Activated T-cell treated with anti-CD3 and anti-CD28 coated beads for 24 hours (primary cell): ENCODE data around the gene YPEL2.
"Not testable (repeated sequence)": the region's sequence is repeated elsewhere in the genome, so short reads cannot be mapped to it uniquely, and the experiment has no call there.

Experiments used
- DNase-seq: peaks from one replicate; pipeline ENCODE4 v3.0.0-alpha.2; 2020; ENCODE audit warnings: low read depth

The YPEL2 gene, protein sequence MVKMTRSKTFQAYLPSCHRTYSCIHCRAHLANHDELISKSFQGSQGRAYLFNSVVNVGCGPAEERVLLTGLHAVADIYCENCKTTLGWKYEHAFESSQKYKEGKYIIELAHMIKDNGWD

DNA sequence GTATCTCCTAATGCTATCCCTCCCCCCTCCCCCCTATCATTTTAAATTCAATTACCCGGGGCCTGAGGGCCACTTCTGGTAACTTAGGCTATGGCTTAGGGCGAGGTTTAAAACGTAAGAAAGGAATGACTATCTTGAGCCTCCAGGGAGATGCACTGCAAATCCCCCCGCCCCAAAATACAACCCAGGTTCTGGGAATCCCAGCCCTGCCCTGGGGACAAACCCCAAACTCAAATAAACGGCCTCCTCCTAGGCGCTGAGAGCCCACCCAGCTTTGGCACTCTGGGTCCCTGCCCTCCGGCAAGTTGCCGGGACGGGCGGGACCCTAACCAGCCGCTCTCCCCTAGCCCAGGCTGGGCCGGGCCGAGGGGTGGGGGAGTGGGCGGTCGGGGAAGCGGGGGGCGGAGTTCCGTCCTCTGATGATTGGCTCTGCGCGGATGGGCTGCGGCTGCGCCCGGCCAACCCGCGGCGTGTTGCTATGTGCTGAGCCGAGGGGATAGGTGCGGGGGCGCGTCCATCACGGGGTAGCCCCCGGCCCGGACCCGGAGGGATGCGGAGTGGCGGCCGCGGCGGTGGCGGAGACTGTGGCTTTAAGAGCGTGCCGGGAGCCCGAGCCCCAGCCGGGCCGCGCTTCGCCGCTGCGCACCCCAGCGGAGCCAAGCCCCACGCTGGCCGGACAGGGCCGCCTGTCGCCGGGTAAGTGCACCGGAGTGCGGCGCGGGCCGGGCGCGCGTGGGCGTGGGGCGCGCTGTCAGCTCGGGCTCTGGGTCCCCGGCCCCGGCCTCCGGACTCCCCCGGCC lies at the start of gene YPEL2:
Gene YPEL2, plus strand, starts transcription at position 527 of the 800 bp plus-strand sequence. CDS start 21,755 bp downstream, outside the sequence.
- DNase-seq: peak; percentile 81

GRCh38 chr17:59284317-59284716 lies 47.1 kb upstream of the YPEL2 start:
- no peak for DNase-seq

DNA sequence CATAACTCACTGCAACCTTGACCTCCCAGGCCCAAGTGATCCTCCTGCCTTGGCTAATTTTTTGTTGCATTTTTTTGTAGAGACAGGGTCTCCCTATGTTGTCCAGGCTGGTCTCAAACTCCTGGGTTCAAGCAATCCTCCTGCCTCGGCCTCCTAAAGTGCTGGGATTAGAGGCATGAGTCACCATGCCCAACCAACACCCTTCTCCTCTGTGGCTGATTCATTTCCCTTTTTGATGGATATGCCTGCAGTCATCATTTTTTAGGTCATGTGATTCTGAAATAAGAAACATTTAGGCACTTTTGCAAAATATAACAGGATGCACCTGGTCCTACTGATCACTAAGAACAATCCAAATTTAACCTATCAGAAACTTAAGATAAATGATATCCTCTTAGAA lies 44.0 kb upstream of the YPEL2 start:
- no peak for DNase-seq

DNA sequence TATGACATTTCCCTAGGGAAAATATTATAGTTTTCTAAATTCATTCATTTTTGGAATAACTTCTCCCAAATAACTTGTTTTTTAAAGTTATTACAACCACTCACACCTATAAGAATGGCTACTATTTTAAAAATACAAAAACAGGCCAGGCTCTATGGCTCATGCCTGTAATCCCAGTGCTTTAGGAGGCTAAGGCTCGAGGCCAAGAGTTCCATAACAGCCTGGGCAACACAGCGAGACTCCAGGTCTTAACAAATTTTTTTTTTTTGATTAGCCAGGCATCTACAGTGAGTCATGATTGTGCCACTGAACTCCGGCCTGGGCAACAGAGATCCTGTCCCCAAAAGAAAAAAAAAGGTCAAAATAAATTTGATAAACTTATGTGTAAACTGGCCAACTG lies 43.6 kb upstream of the YPEL2 start:
- no peak for DNase-seq

- DNase-seq: no peak
Measured at GRCh38 chr17:59289981-59290301, 41.5 kb upstream of the YPEL2 start.

DNA sequence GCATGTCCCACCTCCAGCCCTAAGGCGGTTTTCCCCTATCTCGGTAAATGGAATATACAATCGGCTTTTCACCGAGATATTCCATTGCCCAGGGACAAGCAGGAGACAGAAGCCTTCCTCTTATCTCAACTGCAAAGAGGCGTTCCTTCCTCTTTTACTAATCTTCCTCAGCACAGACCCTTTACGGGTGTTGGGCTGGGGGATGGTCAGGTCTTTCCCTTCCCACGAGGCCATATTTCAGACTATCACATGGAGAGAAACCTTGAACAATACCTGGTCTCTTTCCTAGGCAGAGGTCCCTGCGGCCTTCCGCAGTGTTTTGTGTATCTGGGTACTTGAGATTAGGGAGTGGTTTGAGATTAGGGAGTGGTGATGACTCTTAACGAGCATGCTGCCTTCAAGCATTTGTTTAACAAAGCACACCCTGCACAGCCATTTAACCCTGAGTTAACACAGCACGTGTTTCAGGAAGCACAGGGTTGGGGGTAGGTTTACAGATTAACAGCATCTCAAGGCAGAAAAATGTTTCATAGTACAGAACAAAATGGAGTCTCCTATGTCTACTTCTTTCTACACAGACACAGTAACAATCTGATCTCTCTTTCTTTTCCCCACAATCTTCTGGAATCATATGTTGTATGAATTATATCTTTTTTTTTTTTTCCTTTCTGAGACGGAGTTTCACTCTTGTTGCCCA lies 41.0 kb upstream of the YPEL2 start:
- not testable (repeated sequence) for DNase-seq

DNA sequence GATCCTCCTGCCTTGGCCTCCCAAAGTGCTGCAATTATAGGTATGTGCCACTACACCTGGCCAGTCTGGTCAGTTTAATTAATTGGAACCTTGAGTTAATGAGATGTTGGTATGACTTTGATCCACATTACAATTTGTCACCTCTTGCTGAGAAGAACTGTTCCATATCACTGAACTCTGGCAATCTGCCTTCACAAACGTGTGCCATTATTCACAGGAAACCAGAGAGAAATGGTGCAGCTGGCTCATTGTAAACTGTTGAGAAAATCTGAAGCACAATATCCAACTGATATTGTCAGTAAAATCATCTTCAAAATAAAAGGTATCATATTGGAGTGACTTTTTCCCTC lies 39.3 kb upstream of the YPEL2 start:
- DNase-seq: no peak

DNA sequence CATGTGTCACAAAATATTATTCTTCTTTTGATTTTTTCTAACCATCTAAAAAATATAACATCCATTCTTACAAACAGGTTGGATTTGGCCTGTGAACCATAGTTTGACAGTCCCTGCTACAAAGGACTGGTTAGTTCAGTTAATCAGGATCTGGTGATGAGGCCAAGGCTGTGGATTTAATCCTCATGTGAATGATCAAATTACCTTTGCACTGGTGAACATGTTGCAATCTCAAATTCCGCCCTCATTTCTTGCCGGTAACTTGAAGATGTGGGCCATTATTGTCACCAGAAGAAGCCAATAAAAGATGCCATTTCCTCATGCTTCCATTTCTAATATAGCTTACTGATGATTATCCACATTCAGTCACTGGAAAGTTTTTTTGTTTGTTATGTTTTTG lies 35.3 kb upstream of the YPEL2 start:
- no peak for DNase-seq

GRCh38 chr17:59298521-59298920 lies 32.9 kb upstream of the YPEL2 start:
- DNase-seq: no peak

DNA sequence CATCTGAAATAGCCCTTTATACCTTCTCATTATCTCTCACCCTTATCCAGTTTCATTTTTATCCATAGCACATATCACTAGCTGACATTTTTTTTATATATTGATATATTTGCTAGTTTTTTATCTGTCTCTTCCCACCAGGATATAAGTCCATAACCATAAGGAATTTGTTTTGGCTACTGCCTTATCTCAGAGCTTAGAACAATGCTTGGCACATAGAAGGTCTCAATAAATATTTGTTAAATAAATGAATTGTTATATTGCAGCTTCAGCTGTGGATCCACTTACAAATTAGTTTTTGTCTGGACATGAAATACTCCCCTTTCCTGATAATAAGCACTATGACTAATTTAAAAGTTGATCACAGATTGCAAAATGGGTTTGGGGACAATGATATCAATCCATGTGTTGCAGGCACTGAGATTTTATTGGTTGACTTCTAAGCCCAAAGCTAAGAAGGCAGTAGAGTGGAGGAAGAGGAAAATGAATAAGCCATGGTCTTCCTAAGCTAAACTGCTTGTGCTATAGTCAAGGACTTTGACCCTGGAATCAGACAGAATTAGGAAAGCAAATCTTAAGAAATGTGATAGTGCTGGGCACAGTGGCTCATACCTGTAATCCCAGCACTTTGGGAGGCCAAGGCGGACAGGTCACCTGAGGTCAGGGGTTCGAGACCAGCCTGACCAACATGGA lies 31.9 kb upstream of the YPEL2 start:
- no peak for DNase-seq

GRCh38 chr17:59300941-59301340 lies 30.5 kb upstream of the YPEL2 start:
- no peak for DNase-seq

DNA sequence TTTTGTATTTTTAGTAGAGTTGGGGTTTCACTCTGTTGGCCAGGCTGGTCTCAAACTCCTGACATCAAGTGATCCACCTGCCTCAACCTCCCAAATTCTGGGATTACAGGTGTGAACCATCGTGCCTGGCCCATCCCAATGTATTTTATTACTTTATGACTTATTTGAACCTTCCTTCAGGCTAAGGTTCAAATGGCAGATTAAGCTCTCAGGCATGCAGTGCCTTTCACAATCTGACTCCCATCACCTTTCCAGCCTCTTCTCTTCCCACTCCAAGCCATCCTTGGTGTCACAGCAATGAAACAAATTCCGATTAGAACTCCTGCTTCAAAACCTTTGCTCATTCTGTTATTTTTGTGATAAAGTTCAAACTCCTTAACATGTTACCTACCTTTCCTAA lies 26.6 kb upstream of the YPEL2 start:
- no peak for DNase-seq

GRCh38 chr17:59310263-59310920 lies 21.1 kb upstream of the YPEL2 start:
- no peak for DNase-seq

DNA sequence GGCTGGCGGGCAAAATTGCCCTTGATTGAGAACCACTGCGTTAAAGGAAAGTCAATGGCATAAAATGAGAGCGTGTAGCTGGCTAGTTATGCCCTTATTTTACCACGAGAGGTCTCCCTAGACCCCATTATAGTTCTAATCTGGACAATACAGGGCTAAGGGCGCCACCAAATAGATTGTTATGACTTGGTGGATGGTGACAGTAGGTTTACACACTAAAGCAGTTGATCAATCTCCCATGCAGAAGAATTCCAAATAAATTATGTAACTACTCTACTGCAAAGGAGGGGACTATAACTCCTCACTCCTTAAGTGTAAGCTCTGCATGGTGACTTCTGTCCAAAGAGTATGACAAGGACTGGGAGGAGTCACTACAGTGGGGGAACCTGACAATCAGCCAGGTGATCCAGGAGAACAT lies 20.4 kb upstream of the YPEL2 start:
- DNase-seq: no peak

DNA sequence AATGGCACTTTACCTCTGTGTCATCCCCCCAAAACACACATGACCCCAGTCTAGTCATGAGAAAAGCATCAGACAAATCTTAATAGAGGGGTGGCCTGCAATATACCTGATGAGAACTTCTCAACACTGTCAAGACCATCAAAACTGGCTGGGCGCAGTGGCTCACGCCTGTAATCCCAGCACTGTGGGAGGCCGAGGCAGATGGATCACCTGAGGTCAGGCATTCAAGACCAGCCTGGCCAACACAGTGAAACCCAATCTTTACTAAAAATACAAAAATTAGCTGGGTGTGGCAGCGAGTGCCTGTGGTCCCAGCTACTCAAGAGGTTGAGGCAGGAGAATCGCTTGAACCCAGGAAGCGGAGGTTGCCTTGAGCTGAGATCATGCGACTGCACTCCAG lies 19.9 kb upstream of the YPEL2 start:
- DNase-seq: not testable (repeated sequence)

GRCh38 chr17:59315866-59316265 lies 15.6 kb upstream of the YPEL2 start:
- no peak for DNase-seq

- DNase-seq: no peak
Measured at GRCh38 chr17:59327121-59327980, 4.1 kb upstream of the YPEL2 start.

DNA sequence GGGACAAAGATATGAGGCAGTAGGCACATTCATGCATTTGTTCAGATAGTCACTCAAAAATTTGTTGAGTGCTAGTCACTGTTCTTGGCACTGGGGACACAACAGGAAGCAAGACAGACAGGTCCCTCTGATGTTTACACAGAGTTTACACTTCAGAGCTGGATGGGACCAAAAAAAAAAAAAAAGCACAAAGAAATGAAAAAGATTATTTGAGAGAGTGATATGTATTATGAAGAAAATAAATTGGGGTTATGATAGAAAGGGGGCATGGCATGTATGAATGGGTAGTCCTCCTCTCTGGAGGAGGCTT lies 3.5 kb upstream of the YPEL2 start:
- DNase-seq: no peak

DNA sequence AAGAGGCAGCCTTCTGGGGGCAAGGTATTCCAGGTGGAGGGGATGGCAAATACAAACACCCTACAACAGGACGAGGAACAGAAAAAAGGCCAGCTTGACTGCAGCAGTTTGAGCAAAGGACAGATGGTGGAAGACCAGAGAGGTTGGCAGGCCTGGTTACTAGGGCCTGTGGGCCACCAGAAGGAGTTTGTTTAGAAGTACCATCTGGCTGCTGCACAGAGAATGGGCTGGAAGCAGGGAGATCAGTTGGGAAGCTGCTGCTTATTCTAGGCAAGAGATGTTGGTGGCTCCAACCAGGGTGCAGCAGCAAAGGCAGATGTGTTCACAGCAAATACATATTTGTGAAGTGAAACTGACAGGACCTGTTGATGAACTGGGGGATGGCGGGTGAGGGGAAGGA lies 2.9 kb upstream of the YPEL2 start:
- no peak for DNase-seq

DNA sequence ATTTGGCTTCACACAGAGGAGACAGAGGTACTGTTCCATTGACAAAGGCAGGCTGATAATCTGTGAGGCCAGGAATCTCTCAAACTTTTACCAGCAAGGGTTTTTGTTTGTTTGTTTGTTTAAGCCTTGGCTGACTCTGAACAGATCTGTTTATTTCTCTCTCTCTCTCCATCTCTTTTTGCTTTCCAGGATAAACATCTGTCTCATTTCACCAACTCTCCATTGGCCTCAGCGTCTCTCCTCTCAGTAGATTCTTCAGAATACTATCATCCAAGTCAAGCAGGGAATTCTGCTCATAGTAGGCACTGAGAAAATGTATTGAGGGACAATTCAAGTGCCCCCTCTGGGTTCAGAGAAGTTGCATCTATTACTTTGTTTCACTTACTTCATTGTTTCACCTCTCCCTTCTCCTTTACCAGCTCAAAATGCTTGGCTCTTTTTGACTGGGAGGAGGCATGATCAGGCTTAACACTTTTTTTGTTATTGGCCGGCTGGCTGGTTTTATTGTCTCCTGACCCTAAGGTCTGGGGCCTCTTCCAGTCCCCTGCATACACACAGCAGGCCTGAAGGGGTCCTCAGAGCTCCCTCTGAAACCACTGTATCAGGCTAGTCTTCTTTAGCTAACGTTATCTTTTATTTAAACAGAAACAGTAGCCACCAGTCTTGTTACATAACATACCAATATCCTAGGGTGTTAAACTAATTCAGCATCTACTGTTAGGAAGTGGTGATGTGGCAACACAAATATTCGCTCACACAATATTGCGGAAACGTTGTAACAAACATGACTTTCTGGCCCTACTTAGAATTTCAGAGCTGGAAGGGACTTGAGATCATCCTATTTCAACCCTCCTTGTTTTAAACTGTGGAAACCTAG lies 2.0 kb upstream of the YPEL2 start:
- no peak for DNase-seq
